ENCODE measurements around the gene MDC1.
"Not testable (repeated sequence)": the region's sequence is repeated elsewhere in the genome, so short reads cannot be mapped to it uniquely, and the experiment has no call there.

GRCh38 chr6:30657922-30658321, 59.2 kb downstream of the MDC1 start:
- TF ChIP-seq EZH2phosphoT487 (IDR thresholded peaks at IDR 0.05; ENCODE audit: insufficient read depth, low read depth); EZH2 (IDR thresholded peaks at IDR 0.05; ENCODE audit: insufficient read depth, poor library complexity, severe bottlenecking): not testable (repeated sequence)
